IPS DF 4.7 (cell line): ENCODE measurements around the gene DCTN2.
A peak's percentile ranks its signal among the peaks of the same experiment; 100 is the strongest.

Experiments used
- DNase-seq: peaks from one replicate; pipeline ENCODE4 v3.0.0-alpha.2; 2013; ENCODE audit warnings: low spot score; ENCODE audit errors: extremely low read depth

Gene DCTN2

DNA sequence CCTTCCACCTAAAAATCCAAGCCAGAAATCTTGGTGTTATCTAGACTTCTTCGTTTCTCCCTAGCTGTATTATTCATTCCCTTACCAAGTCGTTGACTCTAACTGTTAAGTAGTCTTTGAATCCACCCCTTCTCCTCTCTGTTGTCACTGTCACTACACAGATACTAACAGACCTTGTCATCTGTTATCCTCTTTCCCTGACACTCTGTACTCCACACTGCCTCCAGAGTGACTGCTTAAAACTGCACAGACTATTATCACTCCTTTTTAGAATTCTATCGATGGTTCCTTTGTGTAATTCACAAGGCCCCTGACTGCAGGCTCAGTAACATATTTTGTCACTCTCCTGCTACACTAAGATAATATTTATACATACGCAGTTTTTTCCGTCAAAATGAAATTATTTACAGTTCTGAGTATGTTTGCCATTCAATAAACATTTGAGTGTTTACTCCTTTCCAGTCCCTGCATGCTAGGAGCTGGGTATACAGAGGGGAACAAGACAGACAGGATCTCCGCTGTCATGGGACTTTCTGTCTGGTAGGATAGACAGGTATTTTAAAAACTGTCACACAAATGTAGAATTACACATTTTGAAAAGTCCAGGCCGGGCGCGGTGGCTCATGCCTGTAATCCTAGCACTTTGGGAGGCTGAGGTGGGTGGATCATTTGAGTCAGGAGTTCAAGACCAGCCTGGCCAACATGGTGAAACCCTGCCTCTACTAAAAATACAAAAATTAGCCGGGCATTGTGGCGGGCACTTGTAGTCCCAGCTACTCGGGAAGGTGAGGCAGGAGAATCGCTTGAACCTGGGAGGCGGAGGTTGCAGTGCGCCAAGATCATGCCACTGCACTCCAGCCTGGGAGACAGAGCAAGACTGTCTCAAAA lies 55.4 kb downstream of the DCTN2 start:
- DNase-seq = no peak

GRCh38 chr12:57490126-57490525 lies 56.9 kb downstream of the DCTN2 start:
- DNase-seq = no peak

GRCh38 chr12:57489157-57489641 lies 57.8 kb downstream of the DCTN2 start:
- no peak for DNase-seq

GRCh38 chr12:57488402-57489156 lies 58.4 kb downstream of the DCTN2 start:
- no peak for DNase-seq

GRCh38 chr12:57487597-57488401 lies 59.2 kb downstream of the DCTN2 start, which contains the start of gene MARS1:
Gene MARS1 (plus strand): TSS chr12:57488068. CDS start chr12:57488091, 23 bp downstream.
- DNase-seq = peak; percentile 98

DNA sequence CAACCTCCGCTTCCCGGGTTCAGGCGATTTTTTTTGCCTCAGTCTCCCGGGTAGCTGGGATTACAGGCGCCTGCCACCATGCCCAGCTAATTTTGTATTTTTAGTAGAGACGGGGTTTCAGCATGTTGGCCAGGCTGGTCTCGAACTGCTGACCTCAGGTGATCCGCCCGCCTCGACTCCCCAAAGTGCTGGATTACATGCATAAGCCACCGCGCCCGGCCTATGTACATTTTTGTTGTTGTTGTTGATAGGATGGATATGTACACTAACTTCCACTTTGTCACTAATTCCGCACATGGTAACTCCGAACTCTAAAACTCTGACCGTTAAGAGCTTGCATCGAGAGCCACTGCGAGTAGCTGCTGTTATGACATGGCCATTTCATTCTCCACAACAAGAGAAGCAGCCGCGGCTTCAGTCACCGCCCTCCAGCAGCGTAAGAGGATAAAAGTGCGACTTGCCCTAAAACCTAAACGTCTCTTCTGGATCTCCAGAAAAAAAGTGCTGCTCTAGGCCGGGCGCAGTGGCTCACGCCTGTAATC lies 59.9 kb downstream of the DCTN2 start:
- DNase-seq = no peak

- DNase-seq = no peak
Measured at GRCh38 chr12:57485695-57486094, 61.3 kb downstream of the DCTN2 start.

DNA sequence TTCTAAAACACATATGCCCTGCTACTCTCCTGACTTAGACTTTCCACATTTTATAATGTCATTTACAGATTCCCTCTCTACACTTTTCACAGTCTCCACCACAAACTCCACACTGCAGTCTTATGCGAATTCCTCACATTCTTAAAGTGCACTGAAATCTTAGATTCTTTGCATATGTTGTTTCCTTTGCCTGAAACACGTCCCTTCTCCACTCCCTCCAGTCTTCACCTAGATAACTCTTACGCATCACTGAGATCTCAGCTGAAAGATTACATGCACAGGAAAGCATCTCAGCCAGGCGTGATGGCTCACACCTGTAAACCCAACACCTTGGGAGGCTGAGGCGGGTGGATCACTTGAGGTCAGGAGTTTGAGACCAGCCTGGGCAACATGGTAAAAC lies 63.5 kb downstream of the DCTN2 start:
- DNase-seq = no peak

GRCh38 chr12:57481671-57482070 lies 65.3 kb downstream of the DCTN2 start:
- no peak for DNase-seq
